Measurements from ENCODE around the gene SCGB1D4. TPM values are rescaled to one million over a fixed set of nuclear protein-coding genes. Genes with fewer than 3 reads are reported as not detected.

SCGB1D4 gene
- total and polyA plus RNA-seq, 2 of the 4 experiments (the other 2 are of a cell fraction): not detected

DNA sequence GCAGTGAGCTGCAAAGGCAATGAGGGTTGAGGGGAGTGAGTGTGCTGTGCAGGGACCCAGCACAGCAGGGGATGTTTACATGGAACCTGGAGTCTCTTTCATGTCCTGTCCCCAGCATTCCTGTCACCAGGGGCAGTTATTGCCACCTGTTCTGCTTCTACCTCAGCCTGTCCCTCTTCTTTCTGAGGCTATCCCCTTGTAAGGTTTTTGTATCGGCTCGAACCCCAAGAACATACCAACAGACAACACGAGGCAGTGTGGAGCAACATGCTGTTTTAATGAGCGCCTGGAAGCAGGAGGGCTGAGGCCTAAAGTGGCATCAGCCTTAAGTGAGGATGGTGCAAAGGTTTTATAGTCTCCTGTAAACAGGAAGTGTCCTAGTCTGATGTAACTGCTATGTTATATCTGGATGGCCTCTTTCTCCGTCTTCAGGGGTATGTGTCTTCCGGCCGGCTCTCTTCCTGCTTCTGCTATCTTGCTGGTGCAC, 25.0 kb downstream of the SCGB1D4 start:
- Histone ChIP-seq H3K27me3 (ENCODE audit: control insufficient read depth, insufficient read depth, low read length) (no peaks in the 10 kb centered on the region; the same call in 1 of the 2 replicates), H3K4me3 (ENCODE audit: insufficient read depth, low read depth, low read length) (no peak overlapping the region), H3K36me3 (ENCODE audit: control insufficient read depth, insufficient read depth, low read length) (no peaks in the 10 kb centered on the region), H3K27ac (ENCODE audit: insufficient read depth, low read length) (no peak overlapping the region), H2AK5ac (ENCODE audit: low read depth, low read length) (no peak overlapping the region), H2BK20ac (ENCODE audit: low read depth, low read length) (no peak overlapping the region), H4K20me1 (ENCODE audit: insufficient read depth, low read length) (no peaks in the 10 kb centered on the region), H3K14ac (replicated peaks; ENCODE audit: low read depth, low read length) (no peak overlapping the region), H4K8ac (ENCODE audit: low read depth in 2 of 2, low read length in 2 of 2) (no peak overlapping the region), H2AFZ (replicated peaks; ENCODE audit: low read length, poor library complexity) (no peak overlapping the region), H3K9ac (ENCODE audit: low read depth, low read length) (no peak overlapping the region), H3K56ac (ENCODE audit: extremely low read depth, insufficient read depth, low read length) (no peak overlapping the region), H3K18ac (ENCODE audit: low read depth, low read length) (no peak overlapping the region), H4K91ac (ENCODE audit: insufficient read depth, low read depth, low read length) (no peak overlapping the region), H4K5ac (ENCODE audit: low read depth, low read length) (no peak overlapping the region), H2BK5ac (ENCODE audit: low read depth, low read length, poor library complexity, severe bottlenecking) (no peak overlapping the region), H2AK9ac (replicated peaks; ENCODE audit: low read depth, low read length, poor library complexity) (no peak overlapping the region), H3K79me1 (ENCODE audit: low read depth in 1 of 2, low read length in 2 of 2) (no peaks in the 10 kb centered on the region), H3K4ac (ENCODE audit: low read depth, low read length) (no peak overlapping the region), H3K9me3 (ENCODE audit: control insufficient read depth, insufficient read depth, low read length) (no peaks in the 10 kb centered on the region), H2BK15ac (ENCODE audit: low read depth, low read length) (no peak overlapping the region), H2BK120ac (ENCODE audit: low read depth, low read length) (no peak overlapping the region), H3K4me1 (ENCODE audit: control insufficient read depth, insufficient read depth, low read length) (no peaks in the 10 kb centered on the region), H3K9me1 (ENCODE audit: insufficient read depth, low read length) (no peaks in the 10 kb centered on the region), H3K4me2 (ENCODE audit: low read depth, low read length) (no peak overlapping the region), H3K23ac (ENCODE audit: low read depth, low read length) (no peak overlapping the region)
- in situ Hi-C loops (cut with MboI; ENCODE audit: low sequenced_read_pairs) (no loop called here), dilution Hi-C loops (cut with HindIII; ENCODE audit: low sequenced_read_pairs, unreplicated experiment) (no loop called here), intact Hi-C loops (cut with micrococcal nuclease) (no loop called here)
- BruUV-seq (replicated peaks): no TSS peak
- ChIA-PET CTCF (no interaction called here), POLR2A (ENCODE audit: unreplicated experiment) (no interaction called here)
- no peak for DNase-seq
- no peak for ATAC-seq (ENCODE audit: low read depth)
- WGBS, 2 experiments (ENCODE audit: extremely low coverage in 2 of 2, insufficient read length in 1 of 2): no CpG with 5 or more reads among the region's 7 CpGs
- TF ChIP-seq FOS (IDR thresholded peaks at IDR 0.05; ENCODE audit: low read depth, low read length) (no peak), CEBPB (IDR thresholded peaks at IDR 0.05; ENCODE audit: low read depth, low read length) (no peak), RAD21 (IDR thresholded peaks at IDR 0.05; ENCODE audit: low read length) (no peak), RCOR1 (IDR thresholded peaks at IDR 0.05; ENCODE audit: insufficient replicate concordance, low read length) (no peak), CHD1 (IDR thresholded peaks at IDR 0.05; ENCODE audit: low read depth, low read length) (no peak), NFE2L2 (IDR thresholded peaks at IDR 0.05; ENCODE audit: low read depth, low read length) (no peak), SMC3 (IDR thresholded peaks at IDR 0.05; ENCODE audit: low read depth, low read length) (no peak), MXI1 (IDR thresholded peaks at IDR 0.05; ENCODE audit: borderline replicate concordance, low read depth, low read length) (no peak), BHLHE40 (IDR thresholded peaks at IDR 0.05; ENCODE audit: low read depth, low read length) (no peak), MAZ (IDR thresholded peaks at IDR 0.05; ENCODE audit: borderline replicate concordance, low read depth, low read length) (no peak), MAFK (IDR thresholded peaks at IDR 0.05; ENCODE audit: low read depth, low read length) (no peak), POLR2A (IDR thresholded peaks at IDR 0.05; ENCODE audit: low read depth, low read length) (no peak)
- TF ChIP-seq, protein P1, sequence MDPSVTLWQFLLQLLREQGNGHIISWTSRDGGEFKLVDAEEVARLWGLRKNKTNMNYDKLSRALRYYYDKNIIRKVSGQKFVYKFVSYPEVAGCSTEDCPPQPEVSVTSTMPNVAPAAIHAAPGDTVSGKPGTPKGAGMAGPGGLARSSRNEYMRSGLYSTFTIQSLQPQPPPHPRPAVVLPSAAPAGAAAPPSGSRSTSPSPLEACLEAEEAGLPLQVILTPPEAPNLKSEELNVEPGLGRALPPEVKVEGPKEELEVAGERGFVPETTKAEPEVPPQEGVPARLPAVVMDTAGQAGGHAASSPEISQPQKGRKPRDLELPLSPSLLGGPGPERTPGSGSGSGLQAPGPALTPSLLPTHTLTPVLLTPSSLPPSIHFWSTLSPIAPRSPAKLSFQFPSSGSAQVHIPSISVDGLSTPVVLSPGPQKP (IDR thresholded peaks at IDR 0.05; ENCODE audit: borderline replicate concordance, low read depth, low read length): no peak
- TF ChIP-seq, protein P2, sequence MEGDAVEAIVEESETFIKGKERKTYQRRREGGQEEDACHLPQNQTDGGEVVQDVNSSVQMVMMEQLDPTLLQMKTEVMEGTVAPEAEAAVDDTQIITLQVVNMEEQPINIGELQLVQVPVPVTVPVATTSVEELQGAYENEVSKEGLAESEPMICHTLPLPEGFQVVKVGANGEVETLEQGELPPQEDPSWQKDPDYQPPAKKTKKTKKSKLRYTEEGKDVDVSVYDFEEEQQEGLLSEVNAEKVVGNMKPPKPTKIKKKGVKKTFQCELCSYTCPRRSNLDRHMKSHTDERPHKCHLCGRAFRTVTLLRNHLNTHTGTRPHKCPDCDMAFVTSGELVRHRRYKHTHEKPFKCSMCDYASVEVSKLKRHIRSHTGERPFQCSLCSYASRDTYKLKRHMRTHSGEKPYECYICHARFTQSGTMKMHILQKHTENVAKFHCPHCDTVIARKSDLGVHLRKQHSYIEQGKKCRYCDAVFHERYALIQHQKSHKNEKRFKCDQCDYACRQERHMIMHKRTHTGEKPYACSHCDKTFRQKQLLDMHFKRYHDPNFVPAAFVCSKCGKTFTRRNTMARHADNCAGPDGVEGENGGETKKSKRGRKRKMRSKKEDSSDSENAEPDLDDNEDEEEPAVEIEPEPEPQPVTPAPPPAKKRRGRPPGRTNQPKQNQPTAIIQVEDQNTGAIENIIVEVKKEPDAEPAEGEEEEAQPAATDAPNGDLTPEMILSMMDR (conservative IDR thresholded peaks at IDR 0.05; ENCODE audit: low read depth, low read length): no peak
- TF ChIP-seq, protein P3, sequence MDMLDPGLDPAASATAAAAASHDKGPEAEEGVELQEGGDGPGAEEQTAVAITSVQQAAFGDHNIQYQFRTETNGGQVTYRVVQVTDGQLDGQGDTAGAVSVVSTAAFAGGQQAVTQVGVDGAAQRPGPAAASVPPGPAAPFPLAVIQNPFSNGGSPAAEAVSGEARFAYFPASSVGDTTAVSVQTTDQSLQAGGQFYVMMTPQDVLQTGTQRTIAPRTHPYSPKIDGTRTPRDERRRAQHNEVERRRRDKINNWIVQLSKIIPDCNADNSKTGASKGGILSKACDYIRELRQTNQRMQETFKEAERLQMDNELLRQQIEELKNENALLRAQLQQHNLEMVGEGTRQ (IDR thresholded peaks at IDR 0.05; ENCODE audit: low read depth, low read length): no peak
